H1 (cell line): ENCODE measurements around the gene TEX101. TPM values are rescaled to one million over a fixed set of nuclear protein-coding genes. Genes with fewer than 3 reads are reported as not detected.

Experiments
- CTCF ChIA-PET: fragments of 300-600 bp; sonication (Branson Sonifier 250); formaldehyde crosslinking; loops from one replicate; lab custom pipeline; 2021; ENCODE audit not compliant: partially characterized antibody; lab: Charles Lee
- POLR2A ChIA-PET: fragments of 300-600 bp; sonication (Branson Sonifier 250); formaldehyde crosslinking; loops from one replicate; lab custom pipeline; 2021; ENCODE audit warnings: inconsistent platforms; ENCODE audit not compliant: partially characterized antibody; lab: Charles Lee
- DNase-seq, 2 experiments: peaks; one replicate each; pipeline versions ENCODE4 v3.0.0 to v3.0.0-alpha.2; 2010 to 2022; ENCODE audit warnings: low spot score in 2 of 2, low read depth in 1 of 2, mixed read lengths in 1 of 2
- FAIRE-seq: peaks from 2 replicates; lab custom pipeline; 2011; peaks lifted over from hg19 to GRCh38; lab: Jason Lieb, UNC
- H2AFZ ChIP-seq: 2 replicates; pipeline ENCODE4 v1.8.1; 2012; ENCODE audit warnings: low read length, inconsistent platforms
- H2AK5ac ChIP-seq: 2 replicates; pipeline ENCODE4 v1.6.1; 2013; ENCODE audit warnings: low read depth, low read length
- H2BK120ac ChIP-seq: replicated peaks from 2 replicates; pipeline ENCODE3; 2013; ENCODE audit warnings: low read depth, low read length, inconsistent platforms
- H2BK12ac ChIP-seq: 2 replicates; pipeline ENCODE4 v1.6.1; 2013; ENCODE audit warnings: low read depth, low read length
- H2BK15ac ChIP-seq: 2 replicates; pipeline ENCODE4 v1.6.1; 2013; ENCODE audit warnings: low read length
- H2BK20ac ChIP-seq: 2 replicates; pipeline ENCODE4 v1.6.1; 2013; ENCODE audit warnings: low read length
- H2BK5ac ChIP-seq: 2 replicates; pipeline ENCODE4 v1.6.1; 2013; ENCODE audit warnings: low read depth, low read length
- H3K14ac ChIP-seq: 2 replicates; pipeline ENCODE4 v1.6.1; 2013; ENCODE audit warnings: inconsistent platforms; ENCODE audit not compliant: insufficient read length
- H3K18ac ChIP-seq: 2 replicates; pipeline ENCODE4 v1.6.1; 2013; ENCODE audit warnings: low read length; ENCODE audit errors: extremely low read depth
- H3K23ac ChIP-seq: 2 replicates; pipeline ENCODE4 v1.6.1; 2013; ENCODE audit warnings: inconsistent platforms; ENCODE audit not compliant: insufficient read length
- H3K23me2 ChIP-seq: 2 replicates; pipeline ENCODE4 v1.6.1; 2013; ENCODE audit warnings: low read depth, low read length
- H3K27ac ChIP-seq: 2 replicates; pipeline ENCODE4 v1.6.1; 2011; ENCODE audit warnings: low read depth, low read length, inconsistent platforms
- H3K27me3 ChIP-seq, 4 experiments: replicated peaks in 1 of 4; 1 replicate in 1 of 4; 2 replicates in 3 of 4; pipeline versions ENCODE4 v1.6.1 to v1.8.1; 2011 to 2013; ENCODE audit warnings: low read length in 3 of 4, mild to moderate bottlenecking in 3 of 4, inconsistent platforms in 2 of 4, mixed read lengths in 2 of 4, moderate library complexity in 1 of 4; ENCODE audit not compliant: control insufficient read depth in 3 of 4, insufficient read depth in 3 of 4; ENCODE audit errors: extremely low read depth in 1 of 4
- H3K36me3 ChIP-seq, 4 experiments: 2 replicates each; pipeline versions ENCODE4 v1.6.1 to v1.8.1; 2011 to 2013; ENCODE audit warnings: mild to moderate bottlenecking in 4 of 4, low read length in 3 of 4, moderate library complexity in 2 of 4, control low read depth in 1 of 4, inconsistent platforms in 1 of 4; ENCODE audit not compliant: insufficient read depth in 4 of 4, control insufficient read depth in 2 of 4
- H3K4ac ChIP-seq: replicated peaks from 2 replicates; pipeline ENCODE3; 2013; ENCODE audit warnings: low read length, low read depth, mixed read lengths, inconsistent platforms; ENCODE audit not compliant: insufficient read length
- H3K4me1 ChIP-seq, 4 experiments: replicated peaks in 1 of 4; 1 replicate in 1 of 4; 2 replicates in 3 of 4; pipeline versions ENCODE4 v1.6.1 to v1.8.1; 2011 to 2013; ENCODE audit warnings: low read length in 3 of 4, inconsistent platforms in 2 of 4, mixed read lengths in 1 of 4; ENCODE audit not compliant: insufficient read depth in 4 of 4, control insufficient read depth in 3 of 4
- H3K4me2 ChIP-seq, 2 experiments: 2 replicates each; pipeline versions ENCODE4 v1.6.1 to v1.8.1; 2011 to 2013; ENCODE audit warnings: low read depth in 2 of 2, low read length in 2 of 2, control low read depth in 1 of 2, inconsistent platforms in 1 of 2, mild to moderate bottlenecking in 1 of 2; ENCODE audit not compliant: insufficient read depth in 1 of 2
- H3K4me3 ChIP-seq, 4 experiments: fragments of 200-600, 300-600 bp in 1 of 4; sonication (generic), shearing (Covaris generic), sonication (Bioruptor Twin) in 1 of 4; 2 replicates each; pipeline versions ENCODE4 v1.5.1 to v1.8.1; 2011 to 2016; ENCODE audit warnings: low read length in 4 of 4, low read depth in 3 of 4, control low read depth in 2 of 4, inconsistent platforms in 2 of 4, mild to moderate bottlenecking in 2 of 4, mixed read lengths in 1 of 4, moderate library complexity in 1 of 4; ENCODE audit not compliant: insufficient read depth in 2 of 4; ENCODE audit errors: extremely low read depth in 1 of 4
- H3K56ac ChIP-seq: replicated peaks from 2 replicates; pipeline ENCODE3; 2013; ENCODE audit warnings: low read depth, mild to moderate bottlenecking, mixed read lengths, low read length, inconsistent platforms; ENCODE audit not compliant: insufficient read length
- H3K79me1 ChIP-seq: 2 replicates; pipeline ENCODE4 v1.6.1; 2013; ENCODE audit warnings: low read depth, low read length, control low read depth
- H3K79me2 ChIP-seq, 2 experiments: 2 replicates each; pipeline versions ENCODE4 v1.6.1 to v1.8.1; 2012 to 2013; ENCODE audit warnings: low read length in 2 of 2, mild to moderate bottlenecking in 2 of 2, inconsistent platforms in 1 of 2; ENCODE audit not compliant: insufficient read depth in 2 of 2, control insufficient read depth in 1 of 2
- H3K9ac ChIP-seq, 4 experiments: replicated peaks in 1 of 4; 1 replicate in 1 of 4; 2 replicates in 3 of 4; pipeline versions ENCODE4 v1.6.1 to v1.8.1; 2011 to 2013; ENCODE audit warnings: low read depth in 3 of 4, low read length in 3 of 4, control low read depth in 2 of 4, mild to moderate bottlenecking in 2 of 4, moderate library complexity in 2 of 4, inconsistent platforms in 1 of 4; ENCODE audit errors: extremely low read depth in 1 of 4
- H3K9me3 ChIP-seq, 2 experiments: 2 replicates each; pipeline versions ENCODE4 v1.6.1 to v1.8.1; 2012 to 2013; ENCODE audit warnings: mild to moderate bottlenecking in 2 of 2, moderate library complexity in 2 of 2, control low read depth in 1 of 2, inconsistent platforms in 1 of 2, low read depth in 1 of 2, low read length in 1 of 2, mixed read lengths in 1 of 2; ENCODE audit not compliant: insufficient read depth in 2 of 2
- H4K20me1 ChIP-seq, 2 experiments: replicated peaks in 1 of 2; 2 replicates each; pipeline versions ENCODE3 to v1.8.1; 2011 to 2013; ENCODE audit warnings: inconsistent platforms in 2 of 2, low read length in 2 of 2, mild to moderate bottlenecking in 1 of 2; ENCODE audit not compliant: insufficient read depth in 2 of 2, control insufficient read depth in 1 of 2
- H4K5ac ChIP-seq: 2 replicates; pipeline ENCODE4 v1.6.1; 2013; ENCODE audit warnings: low read length, low read depth, mixed read lengths, inconsistent platforms; ENCODE audit not compliant: insufficient read length
- H4K8ac ChIP-seq: 2 replicates; pipeline ENCODE4 v1.8.0; 2013; ENCODE audit warnings: mild to moderate bottlenecking, moderate library complexity, low read length, inconsistent platforms; ENCODE audit not compliant: insufficient read depth; ENCODE audit errors: extremely low read depth
- H4K91ac ChIP-seq: replicated peaks from 2 replicates; pipeline ENCODE3; 2013; ENCODE audit warnings: low read length, mixed read lengths, inconsistent platforms; ENCODE audit not compliant: insufficient read length
- BACH1 ChIP-seq: IDR thresholded peaks from 2 replicates; pipeline ENCODE4 v1.6.1; 2012; ENCODE audit warnings: low read length, improper control_type of control experiment
- BCL11A ChIP-seq, 2 experiments: IDR thresholded peaks; one replicate each; pipeline ENCODE4 v1.6.1; 2011; ENCODE audit warnings: low read depth in 2 of 2, low read length in 2 of 2, mild to moderate bottlenecking in 2 of 2
- CBX8 ChIP-seq: fragments of 300-800, 300-1000 bp; sonication (generic); IDR thresholded peaks from 2 replicates; pipeline ENCODE4 v1.7.1; 2016; ENCODE audit warnings: low read depth, low read length, borderline replicate concordance
- CREB1 ChIP-seq: IDR thresholded peaks from 2 replicates; pipeline ENCODE4 v1.6.1; 2012; ENCODE audit warnings: inconsistent platforms
- GABPA ChIP-seq: IDR thresholded peaks from 2 replicates; pipeline ENCODE4 v1.6.1; 2011; ENCODE audit warnings: mild to moderate bottlenecking, low read length, moderate library complexity, borderline replicate concordance; ENCODE audit not compliant: insufficient read depth
- GTF2F1 ChIP-seq: IDR thresholded peaks from 2 replicates; pipeline ENCODE4 v1.6.1; 2012; ENCODE audit warnings: low read depth, low read length, improper control_type of control experiment, borderline replicate concordance
- HDAC6 ChIP-seq: IDR thresholded peaks from one replicate; pipeline ENCODE4 v1.7.1; 2012; ENCODE audit warnings: low read depth, mild to moderate bottlenecking, inconsistent platforms, low read length, moderate library complexity
- KDM4A ChIP-seq: IDR thresholded peaks from one replicate; pipeline ENCODE4 v1.7.1; 2012; ENCODE audit warnings: low read depth, mild to moderate bottlenecking, moderate library complexity, low read length, inconsistent platforms; ENCODE audit not compliant: severe bottlenecking
- MAFK ChIP-seq: IDR thresholded peaks from 2 replicates; pipeline ENCODE4 v1.6.1; 2012; ENCODE audit warnings: low read depth, mild to moderate bottlenecking, improper control_type of control experiment, low read length
- POLR2A ChIP-seq, 2 experiments: IDR thresholded peaks; 1 replicate in 1 of 2; 2 replicates in 1 of 2; pipeline ENCODE4 v1.6.1; 2011; ENCODE audit warnings: low read depth in 2 of 2, low read length in 2 of 2, mild to moderate bottlenecking in 2 of 2; ENCODE audit errors: control extremely low read depth in 1 of 2
- SAP30 ChIP-seq: fragments of 300-600 bp; sonication (generic); IDR thresholded peaks from 2 replicates; pipeline ENCODE4 v1.7.1; 2012; ENCODE audit warnings: low read length, moderate library complexity, mild to moderate bottlenecking, inconsistent platforms; ENCODE audit not compliant: insufficient read depth, insufficient replicate concordance
- SIX5 ChIP-seq: IDR thresholded peaks from 2 replicates; pipeline ENCODE4 v1.6.1; 2011; ENCODE audit warnings: mild to moderate bottlenecking, low read depth, low read length
- TAF7 ChIP-seq: optimal IDR thresholded peaks from 2 replicates; pipeline ENCODE3; 2011; ENCODE audit warnings: low read depth, mild to moderate bottlenecking, inconsistent platforms, low read length, moderate library complexity, borderline replicate concordance
- TBP ChIP-seq: IDR thresholded peaks from 2 replicates; pipeline ENCODE4 v1.6.1; 2011; ENCODE audit warnings: low read depth, low read length, improper control_type of control experiment
- WGBS, 2 experiments: shearing (Covaris generic) in 1 of 2; methylation state at CpG; one replicate each; pipeline versions ENCODE4 v1.1.6 to v1.1.7; 2013 to 2015; ENCODE audit warnings: low lambda C conversion rate in 2 of 2, mixed read lengths in 2 of 2, inconsistent platforms in 1 of 2, low coverage in 1 of 2, missing lambda C conversion rate in 1 of 2; ENCODE audit not compliant: insufficient replicate concordance in 2 of 2, insufficient coverage in 1 of 2, insufficient read length in 1 of 2; ENCODE audit errors: extremely low coverage in 1 of 2, missing lambda C conversion rate in 1 of 2; 5-methylcytosine and 5-hydroxymethylcytosine counted together
- polyA plus RNA-seq, 7 experiments: library from polyadenylated mRNA; depleted of rRNA in 3 of 7; stranded (reverse) in 5 of 7; unstranded in 2 of 7; fragments of >200 nt in 5 of 7; fragments of 200-250 nt in 2 of 7; gene quantifications; 1 replicate in 5 of 7; 2 replicates in 1 of 7; 4 replicates in 1 of 7; pipeline versions ENCODE4 v1.2.1 to v1.2.3, GENCODE V29; 2011 to 2013; ENCODE audit warnings: missing spikeins in 2 of 7, mixed read lengths in 2 of 7
- total RNA-seq: library from RNA; stranded (reverse); fragmentation: NEBNext Ultra II Directional; extraction: Animal tissue kit (Norgen Biotek cat#: 25700); gene quantifications from 2 replicates; pipeline ENCODE4 v1.2.1, GENCODE V29; 2021

Gene TEX101
- total and polyA plus RNA-seq, 2 of the 8 experiments (the other 6 are each of a cell fraction or from before 2014, with no cell fraction given): 0.12 TPM; not detected in 1

DNA sequence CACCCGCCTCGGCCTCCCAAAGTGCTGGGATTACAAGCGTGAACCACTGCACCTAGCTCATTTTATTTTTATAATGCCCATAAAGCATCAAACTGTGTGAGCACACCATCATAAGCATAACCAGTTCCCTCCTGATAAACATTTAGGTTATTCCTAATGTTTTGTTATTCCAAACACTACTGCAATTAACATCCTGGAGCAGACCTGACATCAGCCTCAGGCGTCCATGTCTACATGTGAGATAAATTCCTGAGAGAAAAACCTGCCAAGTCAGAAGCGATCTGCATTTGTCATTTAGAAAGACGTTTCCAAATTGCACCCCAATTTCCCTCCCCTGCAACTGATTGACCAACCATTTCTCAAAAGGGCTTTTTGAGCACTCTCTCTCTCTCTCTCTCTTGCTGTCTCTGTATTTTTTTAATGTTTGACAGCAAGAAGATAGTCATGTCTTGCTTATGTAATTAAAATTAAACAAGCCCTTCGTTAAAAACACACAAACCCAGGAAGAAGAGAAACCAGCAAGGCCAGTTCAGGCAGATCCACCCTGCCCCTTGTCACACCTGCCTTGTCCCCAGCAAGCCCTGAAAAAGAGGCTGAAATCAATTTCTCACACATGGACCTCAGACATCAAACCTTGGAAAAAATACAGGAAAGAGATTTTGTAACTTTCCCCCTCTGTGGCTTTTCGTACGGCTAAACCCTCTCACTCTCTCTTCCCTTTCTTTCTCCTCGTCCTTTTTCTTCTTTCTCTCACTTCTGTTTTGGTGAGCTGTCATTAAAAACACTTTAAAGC lies 40.8 kb downstream of the TEX101 start:
- no peak overlapping the region for H2BK120ac ChIP-seq
- no peak overlapping the region for H2BK5ac ChIP-seq
- H3K9ac ChIP-seq: no peak overlapping the region
- H3K4ac ChIP-seq: no peak overlapping the region
- no peaks in the 10 kb centered on the region for H3K79me1 ChIP-seq
- H3K27me3 ChIP-seq: no peaks in the 10 kb centered on the region
- no peaks in the 10 kb centered on the region for H3K79me2 ChIP-seq
- no peak overlapping the region for H2AK5ac ChIP-seq
- no peak overlapping the region for H3K4me3 ChIP-seq
- POLR2A ChIA-PET: interaction anchor here (1.5 kb wide), 1 partner anchor 7 kb away, joined by 3 read pairs; no protein-coding TSS in a partner anchor
- no peak overlapping the region for H2AFZ ChIP-seq
- H3K18ac ChIP-seq: no peak overlapping the region
- no peaks in the 10 kb centered on the region for H3K36me3 ChIP-seq
- H4K91ac ChIP-seq: no peak overlapping the region
- no peak overlapping the region for H3K27ac ChIP-seq
- H3K4me2 ChIP-seq: no peak overlapping the region
- 86% methylated on average over 10 of the region's 10 CpGs; no CpG with 5 or more reads in 1 of the 2 experiments for WGBS, 2 experiments
- H2BK12ac ChIP-seq: no peak overlapping the region
- no peak overlapping the region for H4K5ac ChIP-seq
- no peaks in the 10 kb centered on the region for H4K20me1 ChIP-seq
- CTCF ChIA-PET: interaction anchor here (0.5 to 3.9 kb wide), 3 partner anchors 8 to 238 kb away, joined by 3 to 33 read pairs (median 11); no protein-coding TSS in a partner anchor
- no peak for FAIRE-seq
- H2BK20ac ChIP-seq: no peak overlapping the region
- H2BK15ac ChIP-seq: no peak overlapping the region
- H3K23me2 ChIP-seq: no peaks in the 10 kb centered on the region
- DNase-seq: no peak
- no peak overlapping the region for H4K8ac ChIP-seq
- H3K56ac ChIP-seq: no peak overlapping the region
- no peaks in the 10 kb centered on the region for H3K4me1 ChIP-seq
- peaks cover 3 to 4% of the 10 kb centered on the region in 2 experiments; a peak in 1 of 4 replicates for H3K9me3 ChIP-seq
- H3K14ac ChIP-seq: no peak overlapping the region
- H3K23ac ChIP-seq: no peak overlapping the region
- TF ChIP-seq POLR2A (IDR thresholded peaks at IDR 0.05; ENCODE audit: control extremely low read depth in 1 of 2, low read depth in 2 of 2, low read length in 2 of 2): no peak
- no peak for TF ChIP-seq BCL11A (IDR thresholded peaks at IDR 0.05; ENCODE audit: low read depth in 2 of 2, low read length in 2 of 2)
- TF ChIP-seq TAF7: no peak
- no peak for TF ChIP-seq TBP
- TF ChIP-seq GABPA: no peak
- no peak for TF ChIP-seq SIX5
- TF ChIP-seq KDM4A: no peak
- no peak for TF ChIP-seq GTF2F1
- TF ChIP-seq HDAC6: no peak
- TF ChIP-seq SAP30: no peak
- TF ChIP-seq CBX8: no peak
- no peak for TF ChIP-seq MAFK
- no peak for TF ChIP-seq BACH1
- TF ChIP-seq CREB1: no peak
